IPS DF 4.7 (cell line): ENCODE data around the gene GIPC1.
"Not testable (repeated sequence)": the region's sequence is repeated elsewhere in the genome, so short reads cannot be mapped to it uniquely, and the experiment has no call there.

Source experiments
- DNase-seq: peaks from one replicate; pipeline ENCODE4 v3.0.0-alpha.2; 2013; ENCODE audit warnings: low spot score; ENCODE audit errors: extremely low read depth

The GIPC1 gene, protein sequence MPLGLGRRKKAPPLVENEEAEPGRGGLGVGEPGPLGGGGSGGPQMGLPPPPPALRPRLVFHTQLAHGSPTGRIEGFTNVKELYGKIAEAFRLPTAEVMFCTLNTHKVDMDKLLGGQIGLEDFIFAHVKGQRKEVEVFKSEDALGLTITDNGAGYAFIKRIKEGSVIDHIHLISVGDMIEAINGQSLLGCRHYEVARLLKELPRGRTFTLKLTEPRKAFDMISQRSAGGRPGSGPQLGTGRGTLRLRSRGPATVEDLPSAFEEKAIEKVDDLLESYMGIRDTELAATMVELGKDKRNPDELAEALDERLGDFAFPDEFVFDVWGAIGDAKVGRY

DNA sequence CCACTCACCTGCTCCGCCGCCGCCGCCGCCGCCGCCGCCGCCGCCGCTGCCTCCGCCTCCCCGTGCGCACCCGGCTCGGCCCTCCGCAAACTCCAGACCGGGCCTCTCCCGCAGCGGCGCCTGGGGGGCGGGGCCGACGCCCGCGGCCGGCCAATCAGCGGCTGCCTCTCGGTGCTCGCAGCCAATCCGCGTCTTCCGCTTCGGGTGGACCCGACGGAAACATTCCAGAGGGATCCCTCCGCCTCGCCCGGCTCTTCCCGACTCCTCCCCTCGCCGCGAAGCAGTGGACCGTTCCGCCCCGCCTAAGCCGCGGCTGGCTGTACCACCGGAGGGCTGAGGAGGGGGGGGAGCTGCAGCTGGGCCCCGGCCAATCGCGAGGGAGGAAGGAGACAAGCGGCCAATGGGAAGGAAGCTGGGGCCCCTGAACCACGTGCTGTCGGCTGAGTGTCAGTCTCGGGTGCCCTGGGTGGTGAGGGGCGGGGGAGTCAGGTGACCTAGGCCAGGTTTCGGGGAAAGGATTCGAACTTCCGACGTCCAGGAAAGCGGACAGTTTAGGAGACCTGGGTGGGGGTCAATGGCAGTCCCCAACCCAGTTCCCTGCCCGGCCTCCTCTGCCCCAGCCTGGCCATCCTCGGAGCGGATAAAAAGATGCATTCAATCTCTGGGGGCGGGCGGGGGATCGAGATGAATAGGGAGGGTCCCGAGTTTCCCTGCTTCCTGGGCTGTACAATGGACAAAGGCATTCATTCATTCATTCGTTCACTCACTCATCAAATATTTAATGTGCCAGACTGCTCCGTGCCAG, at the start of gene GIPC1:
Gene GIPC1, minus strand, starts transcription at position 99 of the 805 bp plus-strand sequence. CDS start 13,151 bp downstream, outside the sequence.
- peak; percentile 88 for DNase-seq

DNA sequence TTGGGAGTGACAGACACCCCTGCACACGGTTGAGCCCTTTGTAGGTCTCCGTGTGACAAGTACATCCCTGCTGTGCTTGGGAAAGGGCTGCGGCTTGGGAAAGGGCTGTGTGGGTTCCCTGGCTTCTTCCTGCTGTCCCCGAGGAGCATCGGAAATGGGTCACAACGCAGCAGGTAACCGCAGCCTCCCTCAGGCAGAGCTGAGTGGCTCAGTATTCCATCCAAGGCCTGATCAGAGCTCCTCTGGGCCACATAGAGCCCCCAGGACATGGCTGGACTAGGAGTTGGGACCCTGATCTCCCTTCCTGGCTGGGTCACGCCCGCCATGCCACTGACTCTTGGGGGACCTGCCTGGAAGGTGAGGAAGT, 49.8 kb upstream of the GIPC1 start:
- no peak for DNase-seq

DNA sequence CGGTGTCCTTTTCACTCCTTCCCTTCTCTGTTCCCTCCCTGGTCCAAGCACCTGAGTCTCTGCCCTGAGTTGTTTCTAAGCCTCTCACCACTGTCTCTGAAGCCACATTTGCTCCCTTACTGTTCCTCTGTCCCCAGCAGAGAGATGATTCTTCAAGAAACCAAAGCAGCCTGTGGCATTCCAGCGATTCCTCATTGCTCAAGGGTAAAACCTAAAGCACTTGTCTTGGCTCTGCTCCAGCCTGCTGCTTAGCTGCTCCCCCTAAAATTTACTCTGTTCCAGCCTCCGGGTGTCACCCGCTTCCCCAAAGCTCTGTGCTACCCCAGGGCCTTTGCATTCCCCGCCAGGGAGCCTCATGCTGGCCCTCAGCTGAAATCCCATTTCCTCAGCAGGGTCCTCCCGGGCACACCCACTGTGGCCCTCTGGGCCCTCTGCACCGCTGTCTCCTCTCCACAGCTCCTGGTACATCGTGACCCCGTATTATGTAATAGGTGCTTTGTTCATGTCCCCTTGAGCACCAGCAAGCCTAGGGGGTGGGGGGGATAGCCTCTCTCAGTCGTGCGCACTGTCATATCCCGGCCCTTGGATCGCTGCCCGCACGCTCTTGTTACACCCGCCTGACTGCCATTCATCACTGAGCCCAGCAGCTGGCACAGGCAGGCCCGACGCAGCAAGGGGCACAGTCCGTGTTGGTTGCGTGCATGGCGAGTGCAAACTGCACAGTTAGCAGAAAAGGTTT, 49.2 kb upstream of the GIPC1 start:
- DNase-seq: no peak

DNA sequence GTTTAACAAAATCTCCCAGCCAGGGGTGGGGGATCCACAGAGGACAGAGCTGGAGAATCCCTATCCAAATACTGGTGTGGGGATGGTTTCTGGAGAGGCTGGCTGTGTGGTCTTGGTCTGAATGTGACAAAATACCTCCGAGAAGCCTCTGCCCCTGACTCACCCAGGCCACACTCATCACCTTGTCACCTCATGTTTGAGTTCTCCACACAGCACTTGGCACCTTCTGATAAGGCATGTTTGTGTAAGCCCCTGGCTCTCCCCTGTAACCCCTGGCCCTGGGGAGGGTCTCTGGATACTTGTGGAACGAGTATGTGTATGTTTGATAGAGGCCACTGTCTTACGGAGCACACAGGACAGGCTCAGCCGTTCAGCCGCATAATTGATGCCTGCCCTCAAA, 48.1 kb upstream of the GIPC1 start:
- DNase-seq: no peak

DNA sequence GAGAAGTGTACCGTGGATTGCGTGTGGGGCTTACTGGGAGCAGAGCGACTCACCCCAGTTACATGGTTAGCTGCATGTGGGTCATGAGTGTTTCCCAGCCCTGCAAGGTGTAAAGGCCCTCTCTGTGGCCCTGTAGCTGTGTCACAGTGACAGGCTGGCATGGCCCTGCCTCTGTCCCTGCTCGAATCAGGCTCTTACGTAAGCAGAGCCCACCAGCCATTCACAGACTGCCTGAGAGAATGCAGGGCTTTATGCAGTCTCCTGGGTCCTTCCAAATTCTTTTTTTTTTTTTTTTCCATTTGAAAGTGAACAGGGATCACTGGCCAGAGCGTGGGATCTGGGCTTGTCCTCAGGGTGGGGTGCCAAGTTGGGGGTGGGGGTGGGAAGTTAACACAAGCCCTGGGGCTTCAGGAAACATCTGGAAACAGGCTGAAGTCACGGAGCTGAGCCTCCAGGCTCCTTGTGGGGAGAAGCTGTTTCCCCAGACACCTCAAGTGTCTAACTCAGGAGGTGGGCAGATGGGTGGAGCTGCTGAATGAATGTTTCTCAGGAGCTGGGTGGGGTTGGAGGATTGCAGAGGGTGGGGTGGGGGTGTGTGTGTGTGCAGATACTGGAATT, 46.9 kb upstream of the GIPC1 start:
- no peak for DNase-seq

DNA sequence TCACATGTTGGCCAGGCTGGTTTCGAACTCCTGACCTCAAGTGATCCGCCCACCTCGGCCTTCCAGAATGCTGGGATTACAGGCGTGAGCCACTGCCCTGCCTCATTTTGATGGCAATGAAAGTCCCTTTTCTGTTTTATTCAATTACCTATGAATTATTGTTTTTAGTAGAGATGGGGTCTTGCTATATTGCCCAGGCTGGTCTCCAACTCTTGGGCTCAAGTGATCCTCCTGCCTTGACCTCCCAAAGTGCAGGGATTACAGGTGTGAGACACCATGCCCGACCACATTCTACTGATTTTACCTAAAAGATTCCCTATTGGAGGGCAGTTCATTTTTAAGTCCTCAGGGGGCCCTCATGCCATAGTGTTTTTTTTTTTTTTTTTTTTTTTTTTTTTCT, 46.1 kb upstream of the GIPC1 start:
- not testable (repeated sequence) for DNase-seq

DNA sequence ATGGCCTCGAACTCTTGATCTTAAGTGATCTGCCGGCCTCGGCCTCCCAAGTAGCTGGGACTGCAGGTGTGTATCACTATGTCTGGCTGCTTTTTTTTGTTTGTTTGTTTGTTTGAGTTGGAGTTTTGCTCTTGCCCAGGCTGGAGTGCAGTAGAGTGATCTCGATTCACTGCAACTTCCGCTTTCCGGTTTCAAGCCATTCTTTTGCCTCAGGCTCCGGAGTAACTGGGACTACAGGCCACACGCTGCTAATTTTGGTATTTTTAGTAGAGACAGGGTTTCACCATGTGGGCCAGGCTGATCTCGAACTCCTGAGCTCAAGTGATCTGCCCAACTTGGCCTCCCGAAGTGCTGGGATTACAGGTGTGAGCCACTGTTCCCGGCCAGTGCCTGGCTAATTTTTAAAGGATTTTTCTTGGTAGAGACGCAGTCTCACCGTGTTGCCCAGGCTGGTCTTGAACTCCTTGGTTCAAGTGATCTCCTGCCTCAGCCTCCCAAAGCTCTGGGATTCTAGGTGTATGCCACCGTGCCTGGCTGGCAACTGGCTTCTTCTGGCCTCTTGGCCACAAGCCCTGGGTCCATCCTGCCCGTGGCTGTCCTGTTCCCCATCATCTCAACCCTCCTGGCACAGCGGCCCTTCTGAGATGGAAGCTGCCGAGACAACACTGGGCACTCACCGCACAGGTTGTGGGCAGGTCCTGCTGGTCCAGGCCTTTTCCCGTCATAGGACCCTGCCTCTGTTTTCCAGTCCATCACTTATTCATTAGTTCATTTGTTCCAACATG, 45.0 kb upstream of the GIPC1 start:
- no peak for DNase-seq

DNA sequence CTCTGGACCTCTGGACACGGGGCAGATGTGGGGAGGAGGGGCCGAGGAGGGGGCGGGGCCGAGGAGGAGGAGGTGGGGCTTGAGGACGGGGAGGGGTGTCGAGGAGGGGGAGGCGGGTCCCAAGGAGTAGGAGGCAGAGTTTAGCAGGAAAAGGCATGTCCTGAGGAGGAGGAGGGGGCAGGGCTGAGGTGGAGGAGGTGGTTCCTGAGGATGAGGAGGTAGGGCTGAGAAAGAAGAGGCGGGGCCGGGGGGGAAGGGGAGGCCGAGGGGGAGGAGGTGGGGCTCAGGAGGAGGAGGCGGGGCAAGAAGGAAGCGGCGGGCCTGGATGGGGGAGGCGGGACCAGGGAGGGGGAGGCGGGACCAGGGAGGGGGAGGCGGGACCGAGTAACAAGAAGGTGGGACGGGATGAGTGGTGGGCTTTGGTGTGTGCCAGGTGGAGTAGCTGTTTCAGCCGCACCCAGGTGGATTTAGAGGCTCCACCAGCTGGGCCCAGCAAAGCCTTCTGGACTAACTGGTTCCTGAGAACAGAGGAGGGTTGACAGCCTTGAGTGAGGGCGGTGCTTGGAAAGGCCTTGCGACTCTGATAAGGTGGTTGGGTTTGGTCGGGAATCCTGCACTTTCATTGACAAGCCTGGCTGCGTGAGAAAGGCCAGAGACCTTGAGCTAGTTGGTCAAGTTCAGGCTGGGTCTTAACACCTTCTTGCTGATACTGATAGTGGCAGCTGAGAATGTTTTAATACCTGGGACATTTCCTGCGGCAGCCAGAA, 41.2 kb upstream of the GIPC1 start:
- DNase-seq: no peak

DNA sequence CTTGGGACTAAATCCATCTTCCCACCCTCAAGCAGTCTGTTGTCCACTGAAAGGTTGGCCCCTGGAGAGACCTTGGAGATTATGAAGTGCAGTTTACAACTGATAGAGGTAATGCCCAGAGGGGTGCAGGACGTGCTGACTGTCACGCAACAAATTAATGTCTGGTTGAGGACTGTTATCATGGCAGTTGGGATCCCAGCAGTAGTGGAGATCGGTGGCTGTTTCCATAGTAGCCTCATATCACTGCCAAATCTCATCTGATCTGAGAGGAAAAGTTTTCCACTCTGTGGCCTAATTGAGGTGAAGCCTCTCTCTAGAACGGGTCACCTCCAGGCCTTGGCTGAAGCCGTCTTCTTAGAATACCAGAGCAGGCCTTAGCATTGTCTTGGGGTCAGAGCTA, 37.5 kb upstream of the GIPC1 start:
- no peak for DNase-seq

DNA sequence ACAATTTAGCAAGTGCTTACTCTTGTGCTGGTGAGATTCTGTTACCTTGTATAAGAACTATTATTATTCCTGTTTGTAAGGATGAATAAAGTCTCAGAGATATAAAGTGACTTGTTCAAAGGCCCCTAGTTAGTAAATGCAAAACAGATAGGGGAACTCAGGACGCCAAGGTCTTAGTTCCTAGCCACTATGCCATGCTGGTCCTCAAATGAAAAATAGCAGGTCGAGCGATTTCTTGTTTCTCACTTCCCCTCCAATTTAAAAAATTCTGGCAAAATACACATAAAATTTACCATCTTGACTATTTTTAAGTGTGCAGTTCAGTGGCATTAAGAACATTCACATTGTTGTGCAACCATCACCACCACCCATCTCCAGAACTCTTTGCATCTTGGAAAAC, 34.6 kb upstream of the GIPC1 start:
- DNase-seq: no peak

DNA sequence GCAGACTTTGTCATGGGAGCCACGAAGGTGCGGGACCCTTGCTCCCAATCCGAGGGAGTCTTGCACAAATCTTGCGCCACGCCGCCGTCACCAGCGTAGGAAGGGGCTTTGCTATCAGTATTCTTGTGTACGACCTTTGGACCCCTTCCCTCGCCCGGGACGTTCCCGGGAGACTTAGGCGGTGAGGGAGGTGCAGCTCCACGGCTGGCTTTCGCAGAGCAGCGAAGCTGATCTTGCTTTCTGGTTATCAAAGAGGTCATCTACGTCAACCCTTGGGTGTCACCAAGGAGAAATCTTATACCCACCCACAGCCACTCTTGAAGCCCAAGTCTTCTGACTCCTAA, 34.0 kb upstream of the GIPC1 start:
- no peak for DNase-seq

DNA sequence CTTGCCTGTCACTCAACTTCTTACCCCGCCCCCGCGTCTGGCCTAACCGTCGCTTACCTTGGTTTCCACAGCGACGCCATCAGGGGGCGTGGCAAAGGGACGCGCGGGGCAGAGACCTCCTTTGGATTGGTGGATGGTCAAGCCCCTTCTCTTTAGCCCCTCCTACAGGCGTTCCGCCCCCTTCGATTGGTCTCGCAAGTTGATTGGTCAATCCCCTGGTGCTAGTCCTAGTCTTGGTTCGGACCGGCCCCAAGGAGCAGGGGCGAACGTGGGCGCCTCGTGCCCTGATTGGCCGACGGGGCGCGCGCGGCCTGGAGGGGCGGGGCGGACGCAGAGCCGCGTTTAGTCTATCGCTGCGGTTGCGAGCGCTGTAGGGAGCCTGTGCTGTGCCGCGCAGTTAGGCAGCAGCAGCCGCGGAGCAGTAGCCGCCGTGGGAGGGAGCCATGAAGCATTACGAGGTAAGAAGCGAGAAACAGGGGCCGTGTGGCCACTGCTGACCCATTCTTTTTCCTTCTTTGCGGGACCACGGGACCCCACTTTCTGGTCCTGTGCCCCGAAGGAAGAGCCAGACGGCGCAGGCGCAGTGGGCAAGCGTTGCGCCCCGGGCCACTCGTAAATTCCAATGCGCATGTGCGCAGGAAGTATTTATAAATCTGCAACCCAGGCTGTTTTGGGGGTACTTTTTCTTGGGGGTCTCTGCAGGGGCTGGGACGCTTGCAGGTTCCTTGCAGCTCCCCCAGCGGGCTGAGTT, 33.5 kb upstream of the GIPC1 start, which contains the start of gene TECR:
Gene TECR, plus strand, starts transcription at position 341 of the 751 bp plus-strand sequence. Its CDS starts 103 bp downstream, at position 444.
- peak; percentile 97 for DNase-seq

DNA sequence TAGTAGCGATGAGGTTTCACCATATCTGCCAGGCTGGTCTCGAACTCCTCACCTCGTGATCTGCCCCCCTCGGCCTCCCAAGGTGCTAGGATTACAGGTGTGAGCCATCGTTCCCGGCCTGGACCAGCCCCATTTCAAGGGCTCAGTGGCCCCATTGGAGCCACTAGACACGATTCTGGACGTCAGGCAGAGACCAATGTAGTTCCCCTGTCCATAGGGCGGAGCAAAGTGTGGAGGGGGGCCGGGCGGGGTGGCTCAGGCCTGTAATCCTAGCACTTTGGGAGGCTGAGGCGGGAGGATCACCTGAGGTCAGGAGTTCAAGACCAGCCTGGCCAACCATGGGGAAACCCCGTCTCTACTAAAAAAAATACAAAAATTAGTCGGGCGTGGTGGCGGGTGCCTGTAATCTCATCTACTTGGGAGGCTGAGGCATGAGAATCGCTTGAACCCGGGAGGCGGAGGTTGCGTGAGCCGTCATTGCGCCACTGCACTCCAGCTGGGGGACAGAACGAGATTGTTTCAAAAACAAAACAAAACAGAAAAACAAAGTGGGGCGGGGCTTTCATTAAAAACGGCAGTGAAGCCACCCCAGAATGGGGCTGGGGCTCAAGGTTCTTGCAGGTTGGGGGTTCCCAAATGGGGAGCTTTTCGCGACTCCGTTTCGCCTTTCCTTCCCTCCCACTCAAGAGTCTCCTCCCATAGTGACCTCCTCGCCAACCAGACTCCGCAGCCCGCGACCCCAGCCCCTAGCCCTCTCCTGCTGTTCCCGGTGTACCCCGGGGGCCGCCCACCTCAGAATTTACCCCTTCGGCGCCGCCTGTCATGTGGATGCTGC, 32.7 kb upstream of the GIPC1 start:
- no peak for DNase-seq

DNA sequence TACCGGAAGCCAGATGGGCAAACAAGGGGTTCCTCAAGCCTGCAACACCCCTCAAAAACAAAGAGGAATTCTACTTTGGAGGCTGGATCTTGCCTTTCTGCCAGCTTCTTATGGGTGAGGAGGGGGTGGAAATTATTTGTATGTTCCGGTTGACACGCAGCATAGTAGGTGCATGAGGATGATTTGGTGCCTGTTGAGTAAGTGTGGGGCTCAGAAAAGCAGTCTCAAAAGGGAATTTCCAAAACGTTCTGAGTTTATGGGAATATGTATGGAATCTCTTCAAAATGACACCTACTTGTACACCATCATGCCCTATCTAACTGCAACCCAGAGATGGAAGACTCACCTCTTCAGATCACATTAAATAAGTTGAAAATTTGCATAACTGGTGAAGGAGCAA, 30.5 kb upstream of the GIPC1 start:
- no peak for DNase-seq

DNA sequence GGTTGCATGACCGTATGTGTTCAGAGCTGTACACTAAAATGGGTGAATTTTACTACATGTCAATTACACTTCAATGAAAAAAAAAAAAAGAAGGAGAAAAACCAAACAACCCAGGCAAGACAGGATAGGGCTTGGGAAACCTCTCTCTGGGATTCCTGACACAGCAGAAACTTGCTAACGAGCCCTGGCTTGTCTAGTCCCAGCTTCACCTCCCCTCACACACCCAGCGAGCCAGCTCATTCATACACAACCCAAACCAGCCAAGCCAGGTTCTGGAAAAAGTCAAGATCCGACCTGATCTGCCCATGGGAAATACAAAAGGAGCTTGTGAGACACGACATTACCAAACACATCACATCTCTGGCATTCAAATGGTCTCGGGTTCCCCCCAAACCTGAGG, 29.8 kb upstream of the GIPC1 start:
- no peak for DNase-seq

DNA sequence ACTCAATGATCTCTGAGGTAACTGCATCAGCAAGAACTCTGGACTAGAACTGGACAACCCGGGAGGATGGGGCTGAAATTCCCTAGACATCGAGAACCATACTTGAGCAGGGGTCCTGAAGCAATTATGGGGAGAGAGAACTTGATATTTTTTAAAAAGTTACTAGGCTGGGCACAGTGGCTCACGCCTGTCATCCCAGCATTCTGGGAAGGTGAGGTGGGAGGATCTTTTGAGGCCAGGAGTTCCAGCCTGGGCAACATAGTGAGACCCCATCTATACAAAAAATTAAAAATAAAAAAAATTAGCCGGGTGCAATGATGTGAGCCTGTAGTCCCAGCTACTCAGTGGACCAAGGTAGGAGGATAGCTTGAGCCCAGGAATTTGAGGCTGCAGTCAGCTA, 24.6 kb upstream of the GIPC1 start:
- no peak for DNase-seq

DNA sequence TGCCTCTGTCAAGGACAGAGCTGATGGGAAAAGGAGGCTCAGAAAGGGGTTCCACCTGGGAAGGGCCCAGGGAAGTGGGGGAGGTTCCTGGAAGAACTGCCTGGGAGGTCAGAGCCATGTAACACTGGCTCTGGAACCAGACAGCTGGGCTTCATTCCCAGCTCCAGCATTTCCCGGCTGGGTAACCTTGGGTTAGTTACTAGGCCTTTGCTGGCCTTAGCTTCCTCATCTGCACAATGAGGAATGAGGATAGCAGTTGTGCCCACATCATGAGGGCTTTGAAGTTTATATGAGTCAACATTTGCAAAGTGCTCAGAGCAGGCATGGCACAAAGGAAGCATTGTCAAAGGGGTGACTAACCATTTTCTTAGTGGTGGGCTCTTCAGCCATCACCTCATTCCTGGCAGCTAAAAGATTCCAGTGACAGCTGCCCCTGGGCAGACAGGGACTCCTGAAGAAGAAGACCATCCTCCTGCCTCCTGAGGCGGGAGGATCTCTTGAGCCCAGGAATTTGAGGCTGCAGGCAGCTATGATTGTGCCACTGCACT, 24.0 kb upstream of the GIPC1 start:
- no peak for DNase-seq

DNA sequence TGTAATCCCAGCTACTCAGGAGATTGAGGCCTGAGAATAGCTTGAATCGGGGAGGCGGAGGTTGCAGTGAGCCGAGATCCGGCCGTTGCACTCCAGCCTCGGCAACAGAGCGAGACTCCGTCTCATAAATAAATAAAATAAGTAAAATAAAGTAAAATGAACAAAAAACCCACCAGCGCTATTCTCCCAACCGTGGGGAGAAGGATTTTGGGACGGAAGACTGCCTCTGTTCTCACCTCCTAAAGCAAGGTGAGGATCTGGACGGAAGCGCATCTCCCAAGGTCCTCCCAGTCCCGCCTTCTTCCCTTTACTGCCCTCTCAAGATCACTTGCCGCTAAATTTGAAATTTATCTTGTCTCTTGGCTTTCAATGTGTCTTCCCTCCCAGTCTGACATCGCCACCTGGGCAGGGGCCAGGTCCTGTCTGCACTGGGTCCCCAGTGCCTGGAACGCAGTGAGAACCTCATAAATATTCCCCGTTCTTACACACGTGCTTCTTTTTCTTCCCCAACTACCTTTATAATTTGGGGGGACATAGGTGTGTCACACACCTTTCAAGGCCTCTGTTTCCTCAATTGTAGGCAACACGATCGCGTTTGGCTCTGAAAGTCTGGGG, 23.4 kb upstream of the GIPC1 start:
- DNase-seq: no peak
